HL-60 (cell line): ENCODE results near the gene MTHFSD.

Source experiments
- DNase-seq, 2 experiments: peaks; one replicate each; pipeline ENCODE4 v3.0.0-alpha.2; 2010 to 2020; ENCODE audit warnings: low read depth in 1 of 2, low spot score in 1 of 2
- H3K27ac ChIP-seq: fragments of 250-450 bp; sonication (Bioruptor Pico); replicated peaks from 2 replicates; pipeline ENCODE4 v1.5.1; 2020; ENCODE audit warnings: mild to moderate bottlenecking, moderate library complexity
- H3K27me3 ChIP-seq: fragments of 250-450 bp; sonication (Bioruptor Pico); 2 replicates; pipeline ENCODE4 v1.5.1; 2021; ENCODE audit warnings: mild to moderate bottlenecking, moderate library complexity; ENCODE audit not compliant: insufficient read depth, poor library complexity, severe bottlenecking
- H3K4me3 ChIP-seq: replicated peaks from 2 replicates; pipeline ENCODE4 v1.5.1; 2011; ENCODE audit warnings: mild to moderate bottlenecking, control low read depth, low read length; ENCODE audit not compliant: insufficient read depth
- GABPA ChIP-seq: IDR thresholded peaks from 2 replicates; pipeline ENCODE4 v1.6.1; 2012; ENCODE audit warnings: low read depth
- POLR2AphosphoS5 ChIP-seq: IDR thresholded peaks from 2 replicates; pipeline ENCODE4 v1.6.1; 2012; ENCODE audit warnings: low read depth
- SPI1 ChIP-seq: IDR thresholded peaks from 2 replicates; pipeline ENCODE4 v1.6.1; 2012; ENCODE audit warnings: low read depth, mild to moderate bottlenecking, borderline replicate concordance
- TF ChIP-seq, protein P1 (sequence below): IDR thresholded peaks from one replicate; pipeline ENCODE4 v1.5.1; 2011; ENCODE audit warnings: low read length, control low read depth, inconsistent platforms; ENCODE audit not compliant: insufficient read depth
- TF ChIP-seq, protein P2 (sequence below): IDR thresholded peaks from 2 replicates; pipeline ENCODE4 v1.6.1; 2012; ENCODE audit warnings: low read depth; ENCODE audit not compliant: insufficient replicate concordance

Gene MTHFSD

DNA sequence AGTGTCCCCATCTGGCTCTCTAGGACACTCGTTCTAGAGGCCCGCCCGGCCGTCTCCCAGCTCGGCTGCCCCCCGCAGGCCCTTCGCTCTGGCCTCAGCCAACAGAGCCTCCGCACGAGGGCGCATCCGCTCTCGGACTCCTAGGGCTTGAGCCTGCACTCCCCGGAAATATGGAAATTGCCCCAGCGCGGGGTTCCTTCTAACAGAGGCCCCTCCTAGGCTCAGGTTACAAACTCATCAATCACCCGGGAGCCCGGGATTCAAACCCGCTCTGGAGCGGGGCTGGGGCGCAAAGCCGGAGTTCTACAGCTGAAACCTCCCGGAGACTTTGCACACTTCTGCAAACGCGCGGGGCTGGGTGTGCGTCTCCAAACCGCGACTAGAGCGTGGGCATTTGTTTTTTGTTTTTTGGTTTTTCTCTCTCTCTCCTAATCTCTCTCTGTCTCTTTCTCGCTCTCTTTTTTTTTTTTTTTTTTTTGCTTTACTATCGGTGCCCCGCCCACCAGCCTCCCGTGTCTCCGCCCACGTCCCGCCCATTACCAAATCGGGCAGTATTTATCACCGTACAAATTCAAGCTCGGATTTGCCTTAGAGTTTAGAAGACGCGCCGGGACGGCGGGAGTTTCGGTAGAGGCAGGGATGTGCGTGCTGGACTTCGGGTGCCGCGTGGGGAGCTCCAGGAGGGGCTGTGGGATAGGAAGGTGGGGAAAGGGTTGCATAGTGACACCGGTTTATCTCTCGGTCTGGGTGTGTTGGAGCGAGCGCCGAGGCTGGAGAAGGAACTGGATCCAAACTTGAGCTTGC lies 20.9 kb upstream of the MTHFSD start:
- peak overlapping the region; percentile 25 for H3K4me3 ChIP-seq
- DNase-seq, result no peak
- H3K27ac ChIP-seq, result no peak overlapping the region
- peaks cover 2% of the 10 kb centered on the region for H3K27me3 ChIP-seq
- no peak for TF ChIP-seq SPI1
- TF ChIP-seq, protein P1, sequence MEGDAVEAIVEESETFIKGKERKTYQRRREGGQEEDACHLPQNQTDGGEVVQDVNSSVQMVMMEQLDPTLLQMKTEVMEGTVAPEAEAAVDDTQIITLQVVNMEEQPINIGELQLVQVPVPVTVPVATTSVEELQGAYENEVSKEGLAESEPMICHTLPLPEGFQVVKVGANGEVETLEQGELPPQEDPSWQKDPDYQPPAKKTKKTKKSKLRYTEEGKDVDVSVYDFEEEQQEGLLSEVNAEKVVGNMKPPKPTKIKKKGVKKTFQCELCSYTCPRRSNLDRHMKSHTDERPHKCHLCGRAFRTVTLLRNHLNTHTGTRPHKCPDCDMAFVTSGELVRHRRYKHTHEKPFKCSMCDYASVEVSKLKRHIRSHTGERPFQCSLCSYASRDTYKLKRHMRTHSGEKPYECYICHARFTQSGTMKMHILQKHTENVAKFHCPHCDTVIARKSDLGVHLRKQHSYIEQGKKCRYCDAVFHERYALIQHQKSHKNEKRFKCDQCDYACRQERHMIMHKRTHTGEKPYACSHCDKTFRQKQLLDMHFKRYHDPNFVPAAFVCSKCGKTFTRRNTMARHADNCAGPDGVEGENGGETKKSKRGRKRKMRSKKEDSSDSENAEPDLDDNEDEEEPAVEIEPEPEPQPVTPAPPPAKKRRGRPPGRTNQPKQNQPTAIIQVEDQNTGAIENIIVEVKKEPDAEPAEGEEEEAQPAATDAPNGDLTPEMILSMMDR, result peak; percentile 1

DNA sequence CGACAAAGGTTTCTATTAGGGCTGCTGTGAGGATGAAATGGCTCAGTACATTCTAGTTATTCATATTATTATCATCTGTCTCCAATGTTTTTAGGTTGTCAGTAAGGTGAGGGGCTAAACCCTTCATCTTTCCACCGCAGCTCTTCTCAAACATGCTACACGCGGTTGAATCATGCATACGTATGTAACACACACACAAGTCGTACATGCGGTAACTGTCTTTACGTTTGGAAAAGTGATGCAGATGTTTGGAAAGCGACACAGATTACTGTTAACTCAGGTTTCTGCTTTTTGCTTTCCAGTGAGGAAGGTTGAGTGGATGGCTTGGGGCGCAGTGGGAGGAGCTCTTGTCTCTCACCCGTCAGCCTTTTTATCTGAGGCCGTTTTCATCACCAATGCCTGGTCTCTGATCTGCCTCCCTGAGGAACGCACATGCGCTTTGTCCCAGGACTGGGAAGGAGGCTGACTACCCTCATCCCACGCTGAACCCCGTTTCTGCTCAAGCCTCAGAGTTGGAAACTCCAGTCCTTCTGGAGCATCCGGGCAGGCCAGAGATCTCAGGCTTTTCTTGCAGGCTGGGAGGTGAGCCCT lies 20.2 kb upstream of the MTHFSD start:
- Histone ChIP-seq H3K27me3 (peaks cover 2% of the 10 kb centered on the region), H3K27ac (no peak overlapping the region), H3K4me3 (no peak overlapping the region)
- DNase-seq, result no peak
- TF ChIP-seq SPI1, result no peak

DNA sequence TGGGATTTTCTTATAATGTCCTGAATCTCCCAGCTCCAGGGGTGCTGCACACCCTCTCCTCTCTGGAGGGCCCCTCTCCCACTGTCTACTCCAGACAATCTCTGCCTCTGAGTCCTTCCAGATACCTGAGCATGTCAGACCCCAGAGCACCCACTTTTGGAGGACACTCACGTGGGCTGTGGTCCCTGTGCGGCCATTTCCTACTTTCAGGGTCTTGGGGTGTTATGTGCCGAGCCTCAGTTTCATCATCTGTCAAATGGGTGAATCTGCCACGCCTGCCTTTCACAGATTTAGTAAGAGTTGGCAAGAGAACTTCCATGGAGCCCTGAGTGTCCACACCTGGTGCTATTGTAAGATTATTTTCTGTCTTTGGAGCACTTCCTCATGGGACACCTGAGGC lies 19.6 kb upstream of the MTHFSD start:
- Histone ChIP-seq H3K27ac (no peak overlapping the region), H3K4me3 (no peak overlapping the region), H3K27me3 (peaks cover 2% of the 10 kb centered on the region)
- no peak for DNase-seq
- TF ChIP-seq, protein P1, result no peak
- TF ChIP-seq, protein P2, sequence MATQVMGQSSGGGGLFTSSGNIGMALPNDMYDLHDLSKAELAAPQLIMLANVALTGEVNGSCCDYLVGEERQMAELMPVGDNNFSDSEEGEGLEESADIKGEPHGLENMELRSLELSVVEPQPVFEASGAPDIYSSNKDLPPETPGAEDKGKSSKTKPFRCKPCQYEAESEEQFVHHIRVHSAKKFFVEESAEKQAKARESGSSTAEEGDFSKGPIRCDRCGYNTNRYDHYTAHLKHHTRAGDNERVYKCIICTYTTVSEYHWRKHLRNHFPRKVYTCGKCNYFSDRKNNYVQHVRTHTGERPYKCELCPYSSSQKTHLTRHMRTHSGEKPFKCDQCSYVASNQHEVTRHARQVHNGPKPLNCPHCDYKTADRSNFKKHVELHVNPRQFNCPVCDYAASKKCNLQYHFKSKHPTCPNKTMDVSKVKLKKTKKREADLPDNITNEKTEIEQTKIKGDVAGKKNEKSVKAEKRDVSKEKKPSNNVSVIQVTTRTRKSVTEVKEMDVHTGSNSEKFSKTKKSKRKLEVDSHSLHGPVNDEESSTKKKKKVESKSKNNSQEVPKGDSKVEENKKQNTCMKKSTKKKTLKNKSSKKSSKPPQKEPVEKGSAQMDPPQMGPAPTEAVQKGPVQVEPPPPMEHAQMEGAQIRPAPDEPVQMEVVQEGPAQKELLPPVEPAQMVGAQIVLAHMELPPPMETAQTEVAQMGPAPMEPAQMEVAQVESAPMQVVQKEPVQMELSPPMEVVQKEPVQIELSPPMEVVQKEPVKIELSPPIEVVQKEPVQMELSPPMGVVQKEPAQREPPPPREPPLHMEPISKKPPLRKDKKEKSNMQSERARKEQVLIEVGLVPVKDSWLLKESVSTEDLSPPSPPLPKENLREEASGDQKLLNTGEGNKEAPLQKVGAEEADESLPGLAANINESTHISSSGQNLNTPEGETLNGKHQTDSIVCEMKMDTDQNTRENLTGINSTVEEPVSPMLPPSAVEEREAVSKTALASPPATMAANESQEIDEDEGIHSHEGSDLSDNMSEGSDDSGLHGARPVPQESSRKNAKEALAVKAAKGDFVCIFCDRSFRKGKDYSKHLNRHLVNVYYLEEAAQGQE, result no peak
- TF ChIP-seq GABPA (no peak), POLR2AphosphoS5 (no peak), SPI1 (no peak)

DNA sequence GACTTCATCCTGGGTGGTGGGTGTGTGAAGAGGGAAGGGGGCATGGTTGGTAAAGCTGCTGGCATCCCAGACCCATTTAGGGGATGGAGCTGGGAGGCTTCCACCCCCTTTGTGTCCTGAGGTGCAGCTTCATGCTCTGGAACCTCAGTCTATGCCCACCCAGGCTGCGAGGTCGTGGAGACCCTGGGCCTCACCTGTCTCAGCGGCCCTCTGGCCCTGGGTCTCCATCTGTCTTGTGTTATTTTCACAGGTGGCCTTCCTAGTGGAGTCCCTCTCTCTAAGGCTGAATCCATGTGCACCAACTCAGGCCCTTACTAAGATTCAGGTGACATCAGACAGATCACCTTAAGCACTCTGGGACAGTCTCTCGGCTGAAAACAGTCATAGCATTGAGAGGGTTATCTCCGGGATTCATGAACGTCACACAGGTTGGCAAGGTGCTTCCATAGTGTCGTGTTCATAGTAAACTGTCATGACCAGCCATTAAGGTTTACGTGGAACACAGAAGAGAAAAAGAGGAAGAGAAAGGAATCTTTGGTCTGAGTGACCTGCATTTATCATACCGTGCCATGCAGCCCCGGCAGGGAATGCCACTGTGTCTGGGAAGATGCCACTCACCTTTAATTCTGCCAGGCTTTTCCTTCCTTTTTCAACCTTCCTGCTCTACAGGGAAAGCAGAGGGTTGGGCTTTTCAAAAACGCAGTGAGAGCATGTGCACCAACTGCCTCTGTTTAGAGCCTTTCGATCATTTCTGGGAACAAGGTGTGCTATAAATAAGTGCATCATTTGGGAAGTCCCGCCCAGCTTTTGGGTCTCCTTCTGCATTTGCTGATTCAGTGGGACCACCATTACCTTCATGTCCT lies 18.8 kb upstream of the MTHFSD start:
- no peak for DNase-seq
- peaks cover 2% of the 10 kb centered on the region for H3K27me3 ChIP-seq
- no peak overlapping the region for H3K27ac ChIP-seq
- no peak overlapping the region for H3K4me3 ChIP-seq
- TF ChIP-seq, protein P2, result no peak
- TF ChIP-seq POLR2AphosphoS5 (no peak), GABPA (no peak), SPI1 (0 out of 2 replicates have a peak, but pooled peaks have one; percentile 2)
- TF ChIP-seq, protein P1, result no peak
